PC-3 (cell line): ENCODE measurements around the gene GDF11. TPM values are rescaled to one million over a fixed set of nuclear protein-coding genes. Genes with fewer than 3 reads are reported as not detected.
A peak's percentile ranks its signal among the peaks of the same experiment; 100 is the strongest.

ENCODE experiments used
- ATAC-seq: fragments of 200-7000 bp; cut with Tn5 transposase; 2 replicates; pipeline ENCODE4 v1.9.1; 2020; ENCODE audit warnings: mild to moderate bottlenecking, moderate library complexity
- BruUV-seq: library from RNA; stranded (reverse); fragments of 400-500 nt; replicated peaks from 2 replicates; lab custom pipeline; 2021; lab: Mats Ljungman, UMichigan
- CTCF ChIA-PET: fragments of 300-600 bp; sonication (Branson Sonifier 250); formaldehyde crosslinking; loops from one replicate; lab custom pipeline; 2022; ENCODE audit warnings: antibody characterized with exemption; lab: Charles Lee
- POLR2A ChIA-PET: fragments of 300-600 bp; sonication (Branson Sonifier 250); formaldehyde crosslinking; loops from one replicate; lab custom pipeline; 2022; ENCODE audit warnings: antibody characterized with exemption; ENCODE audit not compliant: unreplicated experiment; lab: Charles Lee
- DNase-seq: peaks from one replicate; pipeline ENCODE4 v3.0.0-alpha.2; 2015
- H2AFZ ChIP-seq: fragments of 300-600 bp; sonication (generic); 2 replicates; pipeline ENCODE4 v1.6.0; 2016; ENCODE audit warnings: antibody characterized with exemption, low read length
- H3F3A ChIP-seq: fragments of 300-600 bp; sonication (generic); one replicate; pipeline ENCODE4 v1.6.0; 2017; ENCODE audit warnings: antibody characterized with exemption, low read length, control low read depth, mild to moderate bottlenecking; ENCODE audit not compliant: unreplicated experiment
- H3K27ac ChIP-seq: fragments of 300-600 bp; sonication (generic); 2 replicates; pipeline ENCODE4 v1.5.1; 2016; ENCODE audit warnings: mild to moderate bottlenecking, low read length
- H3K27me3 ChIP-seq: fragments of 300-600 bp; sonication (generic); 2 replicates; pipeline ENCODE4 v1.6.1; 2016; ENCODE audit warnings: low read length, mixed read lengths
- H3K36me3 ChIP-seq: fragments of 300-600 bp; sonication (generic); 2 replicates; pipeline ENCODE4 v1.6.1; 2016; ENCODE audit warnings: low read depth, mixed run types, low read length, mixed read lengths
- H3K4me1 ChIP-seq: fragments of 300-600 bp; sonication (generic); 2 replicates; pipeline ENCODE4 v1.5.1; 2016; ENCODE audit warnings: low read length; ENCODE audit not compliant: insufficient read depth
- H3K4me2 ChIP-seq: fragments of 300-600 bp; sonication (generic); 2 replicates; pipeline ENCODE4 v1.6.0; 2016; ENCODE audit warnings: low read length
- H3K4me3 ChIP-seq: fragments of 300-600 bp; sonication (generic); 2 replicates; pipeline ENCODE4 v1.5.1; 2016; ENCODE audit warnings: mild to moderate bottlenecking, low read length, mixed read lengths
- H3K79me2 ChIP-seq: fragments of 300-600 bp; sonication (generic); 2 replicates; pipeline ENCODE4 v1.6.1; 2017; ENCODE audit warnings: low read length, mixed read lengths
- H3K9ac ChIP-seq: fragments of 300-600 bp; sonication (generic); 2 replicates; pipeline ENCODE4 v1.6.0; 2016; ENCODE audit warnings: mild to moderate bottlenecking, low read length
- H3K9me2 ChIP-seq: fragments of 300-600 bp; sonication (generic); replicated peaks from 2 replicates; pipeline ENCODE4 v1.6.1; 2016; ENCODE audit warnings: mixed run types, low read length, mixed read lengths
- H3K9me3 ChIP-seq: fragments of 300-600 bp; sonication (generic); 2 replicates; pipeline ENCODE4 v1.6.1; 2016; ENCODE audit warnings: low read length, mixed read lengths
- H4K20me1 ChIP-seq: fragments of 300-600 bp; sonication (generic); 2 replicates; pipeline ENCODE4 v1.6.1; 2016; ENCODE audit warnings: low read length, mixed read lengths
- CTCF ChIP-seq: fragments of 300-600 bp; sonication (generic); conservative IDR thresholded peaks from 2 replicates; pipeline ENCODE4 v1.5.1; 2017; ENCODE audit warnings: antibody characterized with exemption, low read depth, mild to moderate bottlenecking, low read length
- EZH2 ChIP-seq: fragments of 300-600 bp; sonication (generic); IDR thresholded peaks from one replicate; pipeline ENCODE4 v1.6.1; 2017; ENCODE audit warnings: antibody characterized with exemption, mild to moderate bottlenecking, low read length; ENCODE audit not compliant: unreplicated experiment
- EZH2phosphoT487 ChIP-seq: fragments of 300-600 bp; sonication (generic); IDR thresholded peaks from 2 replicates; pipeline ENCODE4 v1.6.1; 2018; ENCODE audit warnings: mild to moderate bottlenecking, antibody characterized with exemption, low read length, borderline replicate concordance
- intact Hi-C: fragments of 100-400 bp; cut with micrococcal nuclease; formaldehyde crosslinking; loops from 2 replicates; pipeline ENCODE4 v1.9.0; 2023
- total RNA-seq: library from RNA; depleted of rRNA; stranded (reverse); fragments of >200 nt; gene quantifications from 2 replicates; pipeline ENCODE4 v1.2.3, GENCODE V29; 2014

Gene GDF11
- total RNA-seq, 1 experiment from 2014 or later: 7.1 TPM

- Histone ChIP-seq H3K4me1 (peaks cover 16% of the 10 kb centered on the region), H2AFZ (peak within 1 kb of the TSS; percentile 90), H3K9ac (no peak within 1 kb of the TSS), H3K4me3 (peak within 1 kb of the TSS; percentile 68), H3K36me3 (no peaks in the 10 kb centered on the region), H4K20me1 (no peaks in the 10 kb centered on the region), H3K4me2 (peak within 1 kb of the TSS; percentile 91), H3K27ac (no peak within 1 kb of the TSS), H3K27me3 (no peaks in the 10 kb centered on the region), H3K9me2 (no peaks in the 10 kb centered on the region), H3K9me3 (no peaks in the 10 kb centered on the region), H3K79me2 (no peaks in the 10 kb centered on the region), H3F3A (no peaks in the 10 kb centered on the region)
- intact Hi-C loops: loop anchor here (1.0 kb wide), 1 partner anchor 27 kb away; a partner anchor contains a TSS
- no TSS peak for BruUV-seq
- peak; percentile 42 for DNase-seq
- POLR2A ChIA-PET: no interaction called here
- TF ChIP-seq EZH2: no peak
- no peak for TF ChIP-seq EZH2phosphoT487
- TF ChIP-seq CTCF: no peak
- ATAC-seq: peak; percentile 88
- CTCF ChIA-PET: interaction anchor here (1.0 kb wide), 1 partner anchor 27 kb away, joined by 6 read pairs; a partner anchor contains a TSS
These were observed 34.9 kb upstream of the GDF11 start, which contains the start of gene ITGA7 for GRCh38 chr12:55707841-55708694. TSS of gene ITGA7 (minus strand) at chr12:55707904. CDS start at chr12:55707682, 222 bp downstream.

DNA sequence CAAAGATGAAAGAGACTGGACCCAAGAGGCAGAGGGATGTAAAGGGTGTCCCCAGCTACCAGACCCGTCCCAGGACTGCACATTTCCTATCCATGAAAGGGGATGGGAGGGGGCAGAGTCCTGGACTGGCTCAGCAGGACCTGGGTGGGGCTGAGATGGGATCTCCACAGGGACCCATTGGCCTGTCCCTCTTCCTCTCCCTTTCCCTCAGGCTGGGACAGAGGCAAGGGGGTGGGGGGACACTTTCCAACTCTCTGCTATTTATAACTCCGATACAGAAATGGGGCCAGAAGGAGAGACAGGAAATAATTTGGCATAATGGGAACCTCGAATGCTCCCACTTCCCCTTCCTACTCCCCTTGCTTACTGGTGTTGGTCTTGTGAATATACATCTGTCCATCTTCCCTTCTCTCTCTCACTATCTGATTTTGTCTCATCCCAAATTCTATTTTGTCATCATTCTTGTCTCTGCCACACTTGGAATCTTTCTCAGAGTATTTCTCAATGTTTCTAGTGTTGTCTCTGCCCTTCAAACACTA, 34.2 kb upstream of the GDF11 start:
- Histone ChIP-seq H3F3A (no peaks in the 10 kb centered on the region), H3K27ac (no peak overlapping the region), H4K20me1 (no peaks in the 10 kb centered on the region), H3K4me2 (peak overlapping the region; percentile 91), H3K79me2 (no peaks in the 10 kb centered on the region), H3K9me3 (no peaks in the 10 kb centered on the region), H3K4me1 (peaks cover 23% of the 10 kb centered on the region), H3K4me3 (no peak overlapping the region), H3K9me2 (no peaks in the 10 kb centered on the region), H3K36me3 (no peaks in the 10 kb centered on the region), H3K27me3 (no peaks in the 10 kb centered on the region), H2AFZ (peak overlapping the region; percentile 90), H3K9ac (no peak overlapping the region)
- no TSS peak for BruUV-seq
- ChIA-PET CTCF (no interaction called here), POLR2A (no interaction called here)
- TF ChIP-seq EZH2phosphoT487 (no peak), EZH2 (no peak), CTCF (no peak)
- ATAC-seq (no peak), DNase-seq (no peak)
- intact Hi-C loops: loop anchor here (1.0 kb wide), 1 partner anchor 27 kb away; a partner anchor contains a TSS
